DND-41 (cell line): ENCODE data around the gene TTLL9.

ENCODE experiments used
- CTCF ChIP-seq: IDR thresholded peaks from 2 replicates; pipeline ENCODE4 v1.5.1; 2012; ENCODE audit warnings: borderline replicate concordance, low read length, moderate library complexity, mild to moderate bottlenecking; ENCODE audit not compliant: poor library complexity, severe bottlenecking; ENCODE audit errors: extremely low read depth
- EZH2 ChIP-seq: IDR thresholded peaks from 3 replicates; pipeline ENCODE4 v1.6.1; 2012; ENCODE audit warnings: borderline replicate concordance, low read depth, mild to moderate bottlenecking, moderate library complexity, low read length, inconsistent platforms; ENCODE audit not compliant: severe bottlenecking

GRCh38 chr20:31897541-31897940 lies 27.1 kb downstream of the TTLL9 start:
- TF ChIP-seq CTCF (no peak), EZH2 (no peak)
